GM12878 (cell line): ENCODE results near the gene NET1. TPM values are rescaled to one million over a fixed set of nuclear protein-coding genes. Genes with fewer than 3 reads are reported as not detected.

Experiments
- BHLHE40 ChIP-seq, 2 experiments: fragments of 450-650 bp in 1 of 2; IDR thresholded peaks; 2 replicates each; pipeline ENCODE4 v1.6.1; 2011 to 2017; ENCODE audit warnings: low read depth in 2 of 2, borderline replicate concordance in 1 of 2, improper control_type of control experiment in 1 of 2, low read length in 1 of 2, mild to moderate bottlenecking in 1 of 2
- CBFB ChIP-seq: IDR thresholded peaks from 2 replicates; pipeline ENCODE4 v1.6.1; 2016; ENCODE audit warnings: antibody characterized with exemption, low read depth
- CEBPZ ChIP-seq: fragments of 150-350 bp; IDR thresholded peaks from 2 replicates; pipeline ENCODE4 v1.6.1; 2016; ENCODE audit warnings: low read depth, low read length
- CREM ChIP-seq: IDR thresholded peaks from 2 replicates; pipeline ENCODE4 v1.6.1; 2014; ENCODE audit warnings: antibody characterized with exemption, low read depth
- CUX1 ChIP-seq: IDR thresholded peaks from 2 replicates; pipeline ENCODE4 v1.6.1; 2012; ENCODE audit warnings: improper control_type of control experiment, low read depth, low read length; ENCODE audit not compliant: insufficient replicate concordance
- HCFC1 ChIP-seq: fragments of 150-350 bp; IDR thresholded peaks from 2 replicates; pipeline ENCODE4 v1.6.1; 2014; ENCODE audit warnings: low read length
- IKZF1 ChIP-seq: fragments of 450-650 bp; conservative IDR thresholded peaks from 2 replicates; pipeline ENCODE4 v1.6.1; 2017; ENCODE audit warnings: antibody characterized with exemption, mild to moderate bottlenecking
- MXI1 ChIP-seq: fragments of 150-350 bp; IDR thresholded peaks from 2 replicates; pipeline ENCODE4 v1.6.1; 2011; ENCODE audit warnings: low read depth, mild to moderate bottlenecking, inconsistent platforms, low read length, improper control_type of control experiment
- NFYB ChIP-seq: IDR thresholded peaks from 2 replicates; pipeline ENCODE4 v1.6.1; 2011; ENCODE audit warnings: low read depth, mild to moderate bottlenecking, low read length, improper control_type of control experiment, moderate library complexity; ENCODE audit not compliant: insufficient read depth
- NKRF ChIP-seq: fragments of 450-650 bp; conservative IDR thresholded peaks from 2 replicates; pipeline ENCODE4 v1.6.1; 2017; ENCODE audit warnings: mild to moderate bottlenecking, moderate library complexity
- PKNOX1 ChIP-seq: fragments of 450-650 bp; IDR thresholded peaks from 2 replicates; pipeline ENCODE4 v1.6.1; 2016; ENCODE audit warnings: mild to moderate bottlenecking
- POLR2A ChIP-seq: IDR thresholded peaks from 2 replicates; pipeline ENCODE4 v1.6.1; 2011; ENCODE audit warnings: low read depth, mild to moderate bottlenecking, low read length
- RB1 ChIP-seq: fragments of 450-650 bp; formaldehyde crosslinking; IDR thresholded peaks from 2 replicates; pipeline ENCODE4 v1.6.1; 2017; ENCODE audit warnings: mild to moderate bottlenecking, borderline replicate concordance
- RELA ChIP-seq: fragments of 450-650 bp; IDR thresholded peaks from 2 replicates; pipeline ENCODE4 v1.8.0; 2014; ENCODE audit warnings: borderline replicate concordance; ENCODE audit not compliant: partially characterized antibody
- YY1 ChIP-seq: IDR thresholded peaks from 2 replicates; pipeline ENCODE4 v1.6.1; 2011; ENCODE audit warnings: low read depth, mild to moderate bottlenecking, low read length
- polyA plus RNA-seq, 11 experiments: library from polyadenylated mRNA; depleted of rRNA in 4 of 11; unstranded in 6 of 11; stranded (reverse) in 5 of 11; fragments of >200 nt; fragmentation: Nextera tagmentation in 4 of 11; fragmentation: Illumina TruSeq in 1 of 11; extraction: Ambion mirVana in 4 of 11; extraction: Trizol in 1 of 11; gene quantifications; 1 replicate in 1 of 11; 2 replicates in 10 of 11; pipeline versions ENCODE4 v1.2.1 to v1.2.3, GENCODE V29; 2011 to 2016; ENCODE audit warnings: inconsistent platforms in 2 of 11, missing spikeins in 2 of 11, low read depth in 1 of 11
- total RNA-seq, 4 experiments: library from RNA; depleted of rRNA in 3 of 4; stranded (reverse); fragments of >200 nt in 3 of 4; fragmentation: Illumina TruSeq in 1 of 4; extraction: Trizol in 1 of 4; gene quantifications; 2 replicates each; pipeline versions ENCODE4 v1.2.1 to v1.2.3, GENCODE V29; 2013 to 2021

The NET1 gene
- total and polyA plus RNA-seq, 10 of the 15 experiments (the other 5 are each of a cell fraction or from before 2014, with no cell fraction given), result 6.5 to 22.7 (median 18.4) TPM

GRCh38 chr10:5412277-5412941 is at the start of gene NET1 (continued):
- peak; percentile 69 for TF ChIP-seq PKNOX1
- TF ChIP-seq RELA, result no peak
- TF ChIP-seq HCFC1, result no peak
- peak; percentile 95 for TF ChIP-seq YY1
- TF ChIP-seq CREM, result peak; percentile 28; the same call in 1 of the 2 replicates
- peak; percentile 77 for TF ChIP-seq NFYB
- TF ChIP-seq RB1, result peak; percentile 40; the same call in 1 of the 2 replicates
- TF ChIP-seq NKRF, result peak; percentile 99
- TF ChIP-seq POLR2A, result peak; percentile 76
- peak in 1 of 2 experiments; percentile 22; a peak in 1 of 4 replicates for TF ChIP-seq BHLHE40 (IDR thresholded peaks at IDR 0.05; ENCODE audit: borderline replicate concordance in 1 of 2, low read depth in 2 of 2, low read length in 1 of 2)
- peak; percentile 51 for TF ChIP-seq IKZF1
- no peak for TF ChIP-seq CBFB
- peak; percentile 85 for TF ChIP-seq MXI1
- no peak for TF ChIP-seq CUX1
- TF ChIP-seq CEBPZ, result no peak
